ENCODE data around the gene VTCN1.

The VTCN1 gene

GRCh38 chr1:117209094-117209493 lies 1.6 kb downstream of the VTCN1 start:
- no peak for DNase-seq (ENCODE audit: low read depth)

GRCh38 chr1:117208580-117208979 lies 2.1 kb downstream of the VTCN1 start:
- no peak for DNase-seq (ENCODE audit: low read depth)

- no peak for DNase-seq (ENCODE audit: low read depth)
Measured at GRCh38 chr1:117205368-117205767, 5.4 kb downstream of the VTCN1 start.

- DNase-seq (ENCODE audit: low read depth), result no peak
Measured at GRCh38 chr1:117201808-117202207, 8.9 kb downstream of the VTCN1 start.

GRCh38 chr1:117198097-117198496 lies 12.6 kb downstream of the VTCN1 start:
- DNase-seq (ENCODE audit: low read depth), result no peak

- DNase-seq (ENCODE audit: low read depth), result no peak
Measured at GRCh38 chr1:117189726-117190125, 21.0 kb downstream of the VTCN1 start.

- no peak for DNase-seq (ENCODE audit: low read depth)
Measured at GRCh38 chr1:117188816-117189437, 21.8 kb downstream of the VTCN1 start.

GRCh38 chr1:117188170-117188815 lies 22.4 kb downstream of the VTCN1 start:
- no peak for DNase-seq (ENCODE audit: low read depth)

GRCh38 chr1:117183112-117183511 lies 27.6 kb downstream of the VTCN1 start:
- DNase-seq (ENCODE audit: low read depth), result no peak

- no peak for DNase-seq (ENCODE audit: low read depth)
Measured at GRCh38 chr1:117182319-117182718, 28.4 kb downstream of the VTCN1 start.

- no peak for DNase-seq (ENCODE audit: low read depth)
Measured at GRCh38 chr1:117181630-117182041, 29.1 kb downstream of the VTCN1 start.

GRCh38 chr1:117180147-117180967 lies 30.4 kb downstream of the VTCN1 start:
- DNase-seq (ENCODE audit: low read depth), result no peak

GRCh38 chr1:117179471-117179870 lies 31.3 kb downstream of the VTCN1 start:
- DNase-seq (ENCODE audit: low read depth), result no peak

GRCh38 chr1:117178756-117179155 lies 32.0 kb downstream of the VTCN1 start:
- no peak for DNase-seq (ENCODE audit: low read depth)

GRCh38 chr1:117177376-117177775 lies 33.4 kb downstream of the VTCN1 start:
- DNase-seq (ENCODE audit: low read depth), result no peak

GRCh38 chr1:117176579-117176978 lies 34.1 kb downstream of the VTCN1 start:
- no peak for DNase-seq (ENCODE audit: low read depth)

GRCh38 chr1:117174851-117175250 lies 35.9 kb downstream of the VTCN1 start:
- DNase-seq (ENCODE audit: low read depth), result no peak

- no peak for DNase-seq (ENCODE audit: low read depth)
Measured at GRCh38 chr1:117173691-117174090, 37.0 kb downstream of the VTCN1 start.

GRCh38 chr1:117173006-117173405 lies 37.7 kb downstream of the VTCN1 start:
- DNase-seq (ENCODE audit: low read depth), result no peak

GRCh38 chr1:117171900-117172511 lies 38.7 kb downstream of the VTCN1 start:
- DNase-seq (ENCODE audit: low read depth), result no peak

- no peak for DNase-seq (ENCODE audit: low read depth)
Measured at GRCh38 chr1:117169871-117170596, 40.7 kb downstream of the VTCN1 start.

GRCh38 chr1:117167402-117167801 lies 43.3 kb downstream of the VTCN1 start:
- no peak for DNase-seq (ENCODE audit: low read depth)

All from stimulated activated CD8-positive, alpha-beta memory T cell treated with anti-CD3 and anti-CD28 coated beads, Interleukin-15, amount 100 ng/mL, for 24 hours (primary cell).